ENCODE measurements around the gene ENO3.

DNA sequence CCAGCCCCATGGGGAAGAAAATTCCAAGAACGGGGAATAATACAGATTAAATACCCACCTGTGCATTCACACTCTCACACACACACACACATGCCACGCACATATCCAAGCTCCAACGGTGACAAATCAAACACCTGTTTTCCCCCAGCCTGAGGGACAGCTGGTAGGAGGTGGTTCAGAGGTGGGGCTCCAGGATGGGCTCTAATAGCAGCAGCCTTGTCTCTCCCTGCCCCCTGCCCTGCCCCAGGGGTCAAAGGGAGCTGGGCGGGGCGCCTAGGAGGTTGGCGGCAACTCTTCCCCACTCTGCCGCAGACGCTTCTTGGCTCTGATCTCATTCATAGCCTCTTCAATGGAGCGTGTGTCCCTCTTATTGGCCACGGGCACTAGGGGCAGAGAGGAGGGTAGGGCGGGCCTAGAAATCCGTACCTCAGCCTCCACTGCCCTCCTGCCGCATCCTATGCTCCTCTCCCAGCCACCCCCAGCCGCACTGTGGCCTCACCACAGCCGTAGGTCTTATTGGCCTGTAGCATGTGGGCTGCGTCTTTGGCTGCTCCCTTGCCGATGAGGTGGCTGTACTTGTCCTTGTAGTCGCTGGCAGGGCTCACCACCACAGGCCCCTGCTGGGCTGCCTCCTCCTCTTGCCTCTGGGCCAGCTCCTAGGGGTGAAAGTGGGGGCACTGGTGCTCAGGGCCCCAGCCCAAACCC lies 8.5 kb downstream of the ENO3 start:
- TF ChIP-seq, protein P1, sequence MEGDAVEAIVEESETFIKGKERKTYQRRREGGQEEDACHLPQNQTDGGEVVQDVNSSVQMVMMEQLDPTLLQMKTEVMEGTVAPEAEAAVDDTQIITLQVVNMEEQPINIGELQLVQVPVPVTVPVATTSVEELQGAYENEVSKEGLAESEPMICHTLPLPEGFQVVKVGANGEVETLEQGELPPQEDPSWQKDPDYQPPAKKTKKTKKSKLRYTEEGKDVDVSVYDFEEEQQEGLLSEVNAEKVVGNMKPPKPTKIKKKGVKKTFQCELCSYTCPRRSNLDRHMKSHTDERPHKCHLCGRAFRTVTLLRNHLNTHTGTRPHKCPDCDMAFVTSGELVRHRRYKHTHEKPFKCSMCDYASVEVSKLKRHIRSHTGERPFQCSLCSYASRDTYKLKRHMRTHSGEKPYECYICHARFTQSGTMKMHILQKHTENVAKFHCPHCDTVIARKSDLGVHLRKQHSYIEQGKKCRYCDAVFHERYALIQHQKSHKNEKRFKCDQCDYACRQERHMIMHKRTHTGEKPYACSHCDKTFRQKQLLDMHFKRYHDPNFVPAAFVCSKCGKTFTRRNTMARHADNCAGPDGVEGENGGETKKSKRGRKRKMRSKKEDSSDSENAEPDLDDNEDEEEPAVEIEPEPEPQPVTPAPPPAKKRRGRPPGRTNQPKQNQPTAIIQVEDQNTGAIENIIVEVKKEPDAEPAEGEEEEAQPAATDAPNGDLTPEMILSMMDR (IDR thresholded peaks at IDR 0.05) = no peak
- no peak for TF ChIP-seq ZFX (IDR thresholded peaks at IDR 0.05; ENCODE audit: borderline replicate concordance)

Measured in 22Rv1 (cell line).